Cardiac muscle cell (in vitro differentiated cells and primary cell): ENCODE measurements around the gene KCNV2. TPM values are rescaled to one million over a fixed set of nuclear protein-coding genes. Genes with fewer than 3 reads are reported as not detected.

ENCODE experiments used
- DNase-seq, 2 donors: peaks; one replicate each; pipeline versions ENCODE4 v3.0.0 to v3.0.0-alpha.2; 2010 to 2017; ENCODE audit warnings: low read depth in 1 of 2, low spot score in 1 of 2
- H3K27ac ChIP-seq: fragments of 200-600 bp; sonication (generic); 2 replicates; pipeline ENCODE4 v1.5.1; 2016
- H3K27me3 ChIP-seq: fragments of 200-600 bp; sonication (generic); 2 replicates; pipeline ENCODE4 v1.6.0; 2016; ENCODE audit warnings: control low read depth
- H3K36me3 ChIP-seq: fragments of 200-600 bp; sonication (generic); 2 replicates; pipeline ENCODE4 v1.5.1; 2016; ENCODE audit warnings: control low read depth
- H3K4me1 ChIP-seq: fragments of 200-600 bp; sonication (generic); 2 replicates; pipeline ENCODE4 v1.8.1; 2017; ENCODE audit warnings: low read depth, mild to moderate bottlenecking, mixed run types
- H3K4me3 ChIP-seq: fragments of 200-600 bp; sonication (generic); 2 replicates; pipeline ENCODE4 v1.5.1; 2016; ENCODE audit warnings: mild to moderate bottlenecking
- H3K9me3 ChIP-seq: fragments of 200-600 bp; sonication (generic); 2 replicates; pipeline ENCODE4 v1.5.1; 2017; ENCODE audit warnings: low read depth, mild to moderate bottlenecking, control low read depth
- CTCF ChIP-seq: IDR thresholded peaks from 2 replicates; pipeline ENCODE4 v1.5.1; 2012; ENCODE audit warnings: low read depth, mild to moderate bottlenecking, low read length
- polyA plus RNA-seq: library from polyadenylated mRNA; unstranded; fragments of >200 nt; fragmentation: Nextera tagmentation; extraction: Ambion mirVana; gene quantifications from 2 replicates; pipeline ENCODE4 v1.2.1, GENCODE V29; 2016
- total RNA-seq: library from RNA; depleted of rRNA; stranded (reverse); fragments of >200 nt; gene quantifications from 2 replicates; pipeline ENCODE4 v1.2.3, GENCODE V29; 2016

The KCNV2 gene
- total and polyA plus RNA-seq, 2 experiments from 2014 or later = 0.49 TPM; not detected in 1

GRCh38 chr9:2742214-2742613 lies 24.9 kb downstream of the KCNV2 start:
- no peak for TF ChIP-seq CTCF
- DNase-seq = peak in 1 of 2 donors; percentile 55

GRCh38 chr9:2743937-2744529 lies 26.7 kb downstream of the KCNV2 start:
- no peak for DNase-seq
- peaks cover 36% of the 10 kb centered on the region for H3K4me1 ChIP-seq
- no peak for TF ChIP-seq CTCF
- no peaks in the 10 kb centered on the region for H3K36me3 ChIP-seq
- H3K4me3 ChIP-seq = no peak overlapping the region
- no peaks in the 10 kb centered on the region for H3K9me3 ChIP-seq
- peak overlapping the region; percentile 90 for H3K27ac ChIP-seq
- H3K27me3 ChIP-seq = no peaks in the 10 kb centered on the region

More at GRCh38 chr9:2742214-2742613, 24.9 kb downstream of the KCNV2 start:
- Histone ChIP-seq H3K4me3 (no peak overlapping the region), H3K27me3 (no peaks in the 10 kb centered on the region), H3K27ac (peak overlapping the region; percentile 90), H3K9me3 (no peaks in the 10 kb centered on the region), H3K36me3 (no peaks in the 10 kb centered on the region), H3K4me1 (peaks cover 29% of the 10 kb centered on the region)

- no peaks in the 10 kb centered on the region for H3K9me3 ChIP-seq
- peak overlapping the region; percentile 90 for H3K27ac ChIP-seq
- DNase-seq = no peak
- H3K4me1 ChIP-seq = peaks cover 36% of the 10 kb centered on the region
- no peak overlapping the region for H3K4me3 ChIP-seq
- no peaks in the 10 kb centered on the region for H3K27me3 ChIP-seq
- H3K36me3 ChIP-seq = no peaks in the 10 kb centered on the region
- TF ChIP-seq CTCF = no peak
Measured at GRCh38 chr9:2745560-2746380, 28.5 kb downstream of the KCNV2 start.

- DNase-seq = no peak
- Histone ChIP-seq H3K27ac (no peak overlapping the region), H3K4me1 (peaks cover 26% of the 10 kb centered on the region), H3K27me3 (no peaks in the 10 kb centered on the region), H3K9me3 (no peaks in the 10 kb centered on the region), H3K36me3 (no peaks in the 10 kb centered on the region), H3K4me3 (no peak overlapping the region)
- TF ChIP-seq CTCF = no peak
Measured at GRCh38 chr9:2749485-2749884, 32.2 kb downstream of the KCNV2 start.

- DNase-seq = no peak
- no peaks in the 10 kb centered on the region for H3K9me3 ChIP-seq
- no peaks in the 10 kb centered on the region for H3K4me1 ChIP-seq
- TF ChIP-seq CTCF = no peak
- no peak overlapping the region for H3K4me3 ChIP-seq
- H3K27ac ChIP-seq = no peak overlapping the region
- no peaks in the 10 kb centered on the region for H3K36me3 ChIP-seq
- no peaks in the 10 kb centered on the region for H3K27me3 ChIP-seq
Measured at GRCh38 chr9:2755285-2755684, 38.0 kb downstream of the KCNV2 start.
